Measurements from ENCODE around the gene RYR1. TPM values are rescaled to one million over a fixed set of nuclear protein-coding genes. Genes with fewer than 3 reads are reported as not detected.

The RYR1 gene
- total and polyA plus RNA-seq, 2 of the 8 experiments (the other 6 are each of a cell fraction or from before 2014, with no cell fraction given): 5.8 to 11.8 TPM

GRCh38 chr19:38411041-38411712 lies 22.3 kb upstream of the RYR1 start:
- FAIRE-seq: no peak
- 91% methylated on average over 12 of the region's 13 CpGs; no CpG with 5 or more reads in 1 of the 2 experiments for WGBS, 2 experiments (ENCODE audit: extremely low coverage in 1 of 2, insufficient coverage in 1 of 2, insufficient read length in 1 of 2, insufficient replicate concordance in 2 of 2, low coverage in 1 of 2, low lambda C conversion rate in 2 of 2, missing lambda C conversion rate in 1 of 2)

More at GRCh38 chr19:38411041-38411712, 22.3 kb upstream of the RYR1 start:
- no peak overlapping the region for H3K4me3 ChIP-seq (ENCODE audit: extremely low read depth in 1 of 4, insufficient read depth in 2 of 4, low read depth in 3 of 4, low read length in 4 of 4)
- no peak overlapping the region for H2AK5ac ChIP-seq (ENCODE audit: low read depth, low read length)
- H3K79me1 ChIP-seq (ENCODE audit: low read depth, low read length): no peaks in the 10 kb centered on the region; the same call in 1 of the 2 replicates
- no peak overlapping the region for H3K4ac ChIP-seq (replicated peaks; ENCODE audit: insufficient read length, low read depth, low read length)
- peaks cover 0 to 2% (median 0%) of the 10 kb centered on the region in 4 experiments; a peak in 1 of 7 replicates for H3K27me3 ChIP-seq (replicated peaks in 1 of 4; ENCODE audit: control insufficient read depth in 3 of 4, extremely low read depth in 1 of 4, insufficient read depth in 3 of 4, low read length in 3 of 4)
- H3K4me1 ChIP-seq (replicated peaks in 1 of 4; ENCODE audit: control insufficient read depth in 3 of 4, insufficient read depth in 4 of 4, low read length in 3 of 4): peaks cover 0 to 3% (median 0%) of the 10 kb centered on the region in 4 experiments; a peak in 1 of 7 replicates
- no peak overlapping the region for H2BK120ac ChIP-seq (replicated peaks; ENCODE audit: low read depth, low read length)
- H3K14ac ChIP-seq (ENCODE audit: insufficient read length): no peak overlapping the region
- H3K9me3 ChIP-seq (ENCODE audit: insufficient read depth in 2 of 2, low read depth in 1 of 2, low read length in 1 of 2): no peaks in the 10 kb centered on the region
- POLR2A ChIA-PET (ENCODE audit: partially characterized antibody): interaction anchor here (1.0 to 1.7 kb wide), 2 partner anchors 13 to 23 kb away, joined by 3 to 5 read pairs; partner anchors contain the start of genes GGN and SPRED3
- no peak overlapping the region for H3K4me2 ChIP-seq (ENCODE audit: insufficient read depth in 1 of 2, low read depth in 2 of 2, low read length in 2 of 2)
- H3K56ac ChIP-seq (replicated peaks; ENCODE audit: insufficient read length, low read depth, low read length): no peak overlapping the region
- no peak overlapping the region for H2BK5ac ChIP-seq (ENCODE audit: low read depth, low read length)
- no peak overlapping the region; the same call in none of the 2 replicates for H4K8ac ChIP-seq (ENCODE audit: extremely low read depth, insufficient read depth, low read length)
- H3K18ac ChIP-seq (ENCODE audit: extremely low read depth, low read length): peak overlapping the region; percentile 78; the same call in 1 of the 2 replicates
- H3K23me2 ChIP-seq (ENCODE audit: low read depth, low read length): no peaks in the 10 kb centered on the region
- no peaks in the 10 kb centered on the region for H4K20me1 ChIP-seq (replicated peaks in 1 of 2; ENCODE audit: control insufficient read depth in 1 of 2, insufficient read depth in 2 of 2, low read length in 2 of 2)
- H4K91ac ChIP-seq (replicated peaks; ENCODE audit: insufficient read length, low read length): no peak overlapping the region
- H2BK12ac ChIP-seq (ENCODE audit: low read depth, low read length): no peak overlapping the region
- DNase-seq (ENCODE audit: low read depth in 1 of 2, low spot score in 2 of 2): no peak
- H2AFZ ChIP-seq (ENCODE audit: low read length): no peak overlapping the region
- CTCF ChIA-PET (ENCODE audit: partially characterized antibody): interaction anchor here (0.6 to 5.7 kb wide), 3 partner anchors 8 to 490 kb away, joined by 3 to 32 read pairs (median 4); partner anchors contain the start of gene FAM98C
- H4K5ac ChIP-seq (ENCODE audit: insufficient read length, low read depth, low read length): no peak overlapping the region
- H2BK15ac ChIP-seq (ENCODE audit: low read length): no peak overlapping the region
- H3K23ac ChIP-seq (ENCODE audit: insufficient read length): no peak overlapping the region
- no peak overlapping the region for H2BK20ac ChIP-seq (ENCODE audit: low read length)
- no peak overlapping the region for H3K9ac ChIP-seq (replicated peaks in 1 of 4; ENCODE audit: extremely low read depth in 1 of 4, low read depth in 3 of 4, low read length in 3 of 4)
- no peaks in the 10 kb centered on the region for H3K36me3 ChIP-seq (ENCODE audit: control insufficient read depth in 2 of 4, insufficient read depth in 4 of 4, low read length in 3 of 4)
- TF ChIP-seq SRF (IDR thresholded peaks at IDR 0.05; ENCODE audit: low read depth, low read length): no peak
- TF ChIP-seq ATF3 (IDR thresholded peaks at IDR 0.05; ENCODE audit: insufficient read depth, low read depth, low read length): no peak
- TF ChIP-seq TCF12 (IDR thresholded peaks at IDR 0.05; ENCODE audit: low read depth, low read length): no peak
- no peak for TF ChIP-seq NRF1 (IDR thresholded peaks at IDR 0.05; ENCODE audit: low read depth, low read length)
- TF ChIP-seq SP2 (IDR thresholded peaks at IDR 0.05; ENCODE audit: low read length): no peak
- TF ChIP-seq TAF7 (optimal IDR thresholded peaks at IDR 0.05; ENCODE audit: borderline replicate concordance, low read depth, low read length): no peak
- TF ChIP-seq SP1 (IDR thresholded peaks at IDR 0.05; ENCODE audit: low read depth, low read length): no peak
- TF ChIP-seq RBBP5 (IDR thresholded peaks at IDR 0.05; ENCODE audit: borderline replicate concordance, low read depth, low read length): no peak
- no peak for TF ChIP-seq JUND (IDR thresholded peaks at IDR 0.05; ENCODE audit: low read length)
- TF ChIP-seq POU5F1 (IDR thresholded peaks at IDR 0.05; ENCODE audit: low read depth, low read length): no peak
- TF ChIP-seq RFX5 (IDR thresholded peaks at IDR 0.05; ENCODE audit: borderline replicate concordance, low read depth, low read length): no peak
- no peak for TF ChIP-seq BACH1 (IDR thresholded peaks at IDR 0.05; ENCODE audit: low read length)
- TF ChIP-seq MAFK (IDR thresholded peaks at IDR 0.05; ENCODE audit: low read depth, low read length): no peak
- no peak overlapping the region for H3K27ac ChIP-seq (ENCODE audit: low read depth, low read length)
- H3K79me2 ChIP-seq (ENCODE audit: control insufficient read depth in 1 of 2, insufficient read depth in 2 of 2, low read length in 2 of 2): no peaks in the 10 kb centered on the region
